HG02852 (cell line): Measurements from ENCODE around the gene FSTL4.

ENCODE experiments used
- ATAC-seq: cut with Tn5 transposase; IDR thresholded peaks from one replicate; pipeline ENCODE4 v1.9.1; 2021; ENCODE audit warnings: mild to moderate bottlenecking, moderate library complexity; ENCODE audit not compliant: unreplicated experiment

Gene FSTL4

DNA sequence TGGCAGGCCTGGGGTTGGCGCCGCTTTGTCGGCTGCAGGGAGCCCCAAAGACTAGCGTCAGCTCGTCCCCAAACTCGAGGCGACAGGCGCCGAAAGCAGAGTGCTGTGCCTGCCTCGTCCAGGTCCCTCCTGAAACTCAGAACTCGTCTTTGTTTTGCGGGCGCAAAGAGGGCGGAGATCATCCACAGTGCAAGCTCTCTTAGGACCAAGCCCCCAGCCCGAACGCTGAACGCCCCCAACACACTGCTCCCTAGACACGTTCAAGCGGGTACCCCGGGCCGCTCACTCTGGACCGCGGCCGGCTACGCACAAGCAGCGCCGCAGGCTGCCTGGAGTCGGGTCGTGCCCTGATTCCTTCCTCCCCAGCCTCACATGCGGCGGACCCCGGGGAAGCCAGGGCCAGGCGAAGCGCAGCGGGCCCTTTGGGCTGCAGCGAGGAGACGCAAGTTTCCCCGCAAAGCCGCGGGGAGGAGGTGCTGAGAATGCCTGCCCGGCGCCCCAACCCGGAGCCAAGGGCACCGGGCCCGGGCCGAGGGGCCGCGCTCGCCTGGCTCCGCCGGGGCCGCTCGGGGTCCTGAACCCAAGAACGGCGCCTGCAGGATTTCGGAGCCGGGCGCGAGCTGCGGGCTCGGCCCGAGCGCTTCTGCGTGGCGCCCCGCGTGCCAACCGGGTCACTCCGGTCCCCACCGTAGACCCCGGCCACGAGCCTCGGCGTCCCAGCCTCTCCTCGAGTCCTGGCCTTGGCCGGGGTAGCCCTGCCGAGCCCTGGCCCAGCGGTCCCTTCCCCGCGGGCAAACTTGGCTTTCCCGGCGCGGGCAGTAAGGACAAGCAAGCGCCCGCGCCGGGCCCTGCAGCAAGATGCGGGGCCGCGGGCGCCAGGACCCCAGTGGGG lies 738 bp downstream of the FSTL4 start:
- no peak for ATAC-seq

DNA sequence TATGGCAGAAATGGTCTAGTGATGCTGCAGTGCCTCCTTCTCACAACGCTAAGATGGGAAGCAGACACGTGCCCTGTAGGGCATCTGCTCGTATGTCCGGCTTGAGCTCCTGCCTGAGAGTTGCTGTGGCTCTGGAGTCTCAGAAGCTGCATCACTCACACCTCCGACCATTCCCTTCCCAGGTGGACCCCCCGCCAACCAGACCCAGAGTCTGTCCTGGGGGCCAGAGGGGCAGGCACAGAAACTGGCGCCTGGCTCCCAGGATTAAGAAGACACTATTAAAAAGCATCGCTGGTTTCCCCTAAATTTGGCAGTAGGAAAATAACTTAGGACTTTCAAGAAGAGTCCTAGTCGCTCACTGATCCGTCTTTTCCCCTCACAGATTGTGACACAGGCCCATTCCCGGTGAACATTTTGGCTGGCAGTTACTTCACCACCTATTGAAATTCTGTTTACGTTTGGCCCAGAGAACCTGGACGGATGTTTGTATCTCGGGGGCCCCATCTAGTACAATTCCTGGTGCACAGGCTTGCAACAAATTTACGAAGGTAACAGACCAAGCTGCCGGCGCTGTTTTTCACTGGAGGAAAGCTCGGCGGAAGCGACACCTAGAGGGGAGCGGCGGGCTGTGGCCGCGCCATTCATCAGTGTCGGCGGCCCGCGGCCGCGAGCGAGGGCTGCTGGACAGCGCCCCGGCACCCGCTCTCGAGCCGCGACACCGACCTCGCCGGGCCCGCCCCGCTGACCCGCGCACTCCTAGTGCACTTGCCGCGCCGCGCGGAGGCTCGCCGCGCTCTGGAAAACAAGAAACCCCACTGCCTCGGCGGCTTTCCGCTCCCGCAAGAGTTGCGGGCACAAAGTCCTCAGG lies 1.6 kb downstream of the FSTL4 start:
- ATAC-seq, result no peak

DNA sequence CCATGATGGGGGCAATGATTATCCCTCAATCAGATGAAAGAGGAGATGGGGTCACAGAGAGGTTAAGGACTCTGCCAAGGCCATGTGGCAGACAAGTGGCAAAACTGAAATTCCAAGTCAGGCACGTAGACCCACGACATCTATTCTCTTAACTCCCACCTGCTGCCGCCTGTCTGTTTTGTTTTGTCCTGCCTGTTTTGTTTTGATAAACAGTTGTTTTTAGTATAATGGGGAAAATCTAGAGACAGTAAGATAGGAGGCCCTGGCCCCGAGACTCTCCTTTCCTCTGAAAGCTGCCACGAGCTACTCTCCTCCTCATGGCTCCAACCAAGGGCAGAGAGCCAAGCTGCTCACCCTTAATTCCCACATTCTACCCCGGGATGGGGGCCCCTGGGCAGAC lies 4.9 kb downstream of the FSTL4 start:
- no peak for ATAC-seq

DNA sequence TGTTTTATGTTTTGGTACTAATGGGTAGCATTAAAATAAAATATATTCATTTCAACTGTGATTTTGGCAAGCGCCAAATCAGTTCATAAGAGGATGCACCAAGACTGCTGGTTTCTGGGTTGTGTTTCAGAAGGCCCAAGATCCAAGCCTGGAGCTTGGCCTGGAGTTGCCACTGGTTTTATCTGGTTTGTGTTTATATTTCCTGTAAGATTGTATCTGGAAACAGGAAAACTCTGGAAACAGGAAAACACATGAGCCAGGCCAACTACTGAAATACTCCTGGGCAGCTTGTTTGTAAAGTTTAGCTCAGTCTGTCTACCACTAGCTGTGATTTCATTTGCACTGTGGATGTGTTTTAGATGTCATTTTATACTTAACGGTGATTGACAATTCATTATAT lies 5.5 kb downstream of the FSTL4 start:
- no peak for ATAC-seq

DNA sequence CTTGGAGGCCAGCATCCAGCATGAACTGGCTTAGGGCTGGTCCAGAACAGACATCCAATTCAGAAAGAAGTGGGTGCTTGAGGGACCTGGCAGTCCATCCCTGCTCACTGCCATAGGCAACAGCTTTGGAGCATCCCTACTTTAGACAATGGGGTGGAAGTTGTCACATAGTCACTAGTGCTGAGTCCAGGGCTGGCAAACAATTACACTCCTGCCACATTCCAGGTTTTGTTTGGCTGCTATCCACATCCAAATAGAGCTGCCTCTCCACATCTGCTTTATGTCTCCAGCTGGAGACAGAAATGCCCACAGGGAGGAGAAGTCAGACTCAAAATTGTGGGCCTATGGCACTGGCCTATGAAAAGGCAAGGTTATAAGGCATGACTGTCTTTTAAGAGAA lies 7.0 kb downstream of the FSTL4 start:
- ATAC-seq, result no peak

DNA sequence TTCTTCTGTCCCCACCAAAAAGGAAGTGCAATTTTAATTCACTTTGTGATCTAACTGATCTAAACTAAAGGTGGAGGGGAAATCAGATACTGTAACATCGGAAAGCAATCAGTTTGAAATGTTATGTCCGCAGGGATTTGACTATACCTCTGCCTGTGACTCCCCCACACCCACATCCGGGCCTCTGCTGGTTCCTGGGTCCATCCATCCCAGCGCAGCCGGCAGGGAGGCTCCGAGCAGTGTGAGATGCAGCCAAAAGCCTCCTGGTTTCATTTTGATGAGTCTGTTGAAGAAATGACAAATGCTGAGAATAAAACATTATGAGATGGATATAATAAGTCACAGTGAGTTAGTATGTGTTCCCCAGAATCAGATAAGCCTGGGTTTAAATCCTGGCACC lies 8.6 kb downstream of the FSTL4 start:
- ATAC-seq, result no peak

DNA sequence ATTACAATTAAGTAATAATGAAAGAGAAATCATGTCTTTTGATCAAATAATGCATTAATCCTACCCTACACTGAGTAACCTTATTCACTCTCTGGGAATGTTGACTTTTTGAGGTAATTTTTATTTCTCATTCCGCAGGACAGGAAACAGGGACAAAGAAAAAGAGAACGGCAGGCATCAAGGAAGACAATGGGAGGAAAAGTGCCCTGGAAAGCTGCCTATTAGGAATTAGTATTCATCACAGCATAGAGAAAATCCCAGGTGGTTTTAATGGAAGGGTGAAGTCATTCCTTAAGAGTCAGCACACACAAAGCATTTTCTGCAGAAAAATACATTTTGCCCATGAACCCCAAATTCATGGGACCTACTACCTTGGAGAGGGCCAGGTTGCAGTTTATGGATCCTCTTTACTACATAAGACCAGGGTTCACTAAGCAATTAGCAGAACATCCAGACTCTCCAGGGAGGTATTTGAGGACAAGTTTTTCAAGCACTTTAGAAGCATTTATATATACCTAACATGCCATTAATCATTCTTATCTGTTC lies 9.4 kb downstream of the FSTL4 start:
- ATAC-seq, result no peak

DNA sequence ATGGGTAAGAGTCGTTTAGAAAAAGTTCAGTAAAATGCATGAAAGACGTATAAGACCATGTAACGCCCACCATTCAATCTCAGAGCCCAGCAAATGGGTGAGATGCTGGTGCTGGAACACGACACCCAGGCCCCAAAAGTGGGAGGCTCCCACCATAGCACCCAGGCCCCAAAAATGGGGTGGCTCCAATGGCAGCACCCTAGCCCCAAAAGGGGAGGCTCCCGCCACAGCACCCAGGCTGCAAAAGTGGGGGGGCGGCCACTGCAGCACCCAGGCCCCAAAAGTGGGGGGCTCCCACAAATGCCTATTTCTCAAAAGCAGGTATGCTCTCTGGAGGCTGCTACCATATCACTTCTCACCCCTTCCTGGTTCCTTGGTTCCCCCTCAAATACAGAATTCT lies 12.7 kb downstream of the FSTL4 start:
- ATAC-seq, result no peak

DNA sequence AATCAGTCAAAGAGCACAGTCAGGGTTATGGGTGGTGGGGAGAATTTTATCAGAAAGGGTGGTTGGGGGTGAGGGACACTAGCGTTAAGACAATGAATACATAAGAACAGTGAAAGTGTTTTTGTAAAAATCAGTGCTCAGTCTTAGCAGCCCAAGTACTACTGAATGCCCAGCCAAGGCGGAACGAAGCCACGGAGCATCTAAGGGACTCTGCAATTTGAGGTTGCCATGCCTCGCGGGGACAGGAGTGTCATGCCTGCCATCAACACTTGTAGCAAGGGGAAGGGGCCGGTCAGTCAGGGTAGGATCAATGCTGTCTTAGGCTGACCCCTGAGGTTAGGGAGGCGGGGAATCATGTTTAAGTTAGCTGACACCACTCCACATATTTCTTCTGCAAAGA lies 13.3 kb downstream of the FSTL4 start:
- ATAC-seq, result no peak

DNA sequence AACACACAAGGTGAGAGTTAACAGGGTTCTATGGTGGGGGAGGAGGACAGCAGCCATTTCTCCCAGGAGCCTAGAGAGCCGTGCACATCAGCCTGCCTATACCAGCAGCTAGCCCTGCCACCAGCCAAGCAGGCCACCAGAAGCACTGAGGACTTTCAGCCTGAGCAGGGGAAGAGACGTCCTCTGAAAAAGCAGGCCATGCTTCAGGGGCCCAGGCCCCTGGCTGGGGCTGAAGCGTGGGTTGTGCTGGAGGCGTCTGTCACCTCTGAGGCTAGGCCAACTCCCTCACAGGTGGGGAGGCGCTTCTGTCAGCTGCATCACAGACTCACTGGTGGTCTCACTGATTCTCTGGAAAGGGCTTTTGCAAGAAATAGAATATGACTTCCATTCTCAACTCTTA lies 16.3 kb downstream of the FSTL4 start:
- no peak for ATAC-seq

DNA sequence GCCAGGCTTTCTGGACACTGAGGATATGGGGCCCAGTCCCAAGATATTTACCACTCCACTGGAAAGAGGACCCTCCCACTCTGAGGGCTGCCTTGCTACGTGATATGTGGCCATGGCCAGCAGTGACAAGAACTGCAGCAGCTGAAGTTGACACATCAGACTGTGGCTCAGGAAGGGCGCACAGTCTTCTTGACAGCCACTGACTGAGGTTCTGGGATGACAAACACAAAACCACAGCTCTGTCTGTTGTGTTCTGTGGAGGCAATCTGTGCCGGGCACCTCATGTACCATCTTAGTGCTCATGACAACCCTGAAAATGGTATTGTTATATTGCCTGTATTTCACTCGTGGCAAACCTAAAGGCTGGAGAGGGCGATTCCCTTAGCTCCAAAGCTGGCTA lies 16.9 kb downstream of the FSTL4 start:
- ATAC-seq, result no peak

DNA sequence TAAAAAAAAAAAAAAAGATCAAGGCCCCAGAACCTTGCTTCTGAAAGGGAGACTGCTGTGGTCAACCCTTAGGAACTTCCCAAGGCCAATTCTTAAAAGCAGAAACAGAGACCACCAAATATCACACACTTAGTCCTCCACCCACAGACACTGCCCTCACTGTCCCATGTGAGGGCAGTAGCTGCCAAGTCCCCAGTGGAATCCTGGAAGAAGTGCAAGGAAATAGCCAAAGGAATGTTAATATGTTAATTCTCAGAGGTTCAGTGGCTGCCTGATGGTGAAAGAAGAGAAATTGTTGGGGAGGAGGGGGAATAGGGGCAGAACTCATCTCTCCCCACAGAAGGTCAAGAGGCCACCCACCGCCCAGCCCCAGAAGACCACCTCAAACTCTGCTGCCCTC lies 23.1 kb downstream of the FSTL4 start:
- ATAC-seq, result no peak

DNA sequence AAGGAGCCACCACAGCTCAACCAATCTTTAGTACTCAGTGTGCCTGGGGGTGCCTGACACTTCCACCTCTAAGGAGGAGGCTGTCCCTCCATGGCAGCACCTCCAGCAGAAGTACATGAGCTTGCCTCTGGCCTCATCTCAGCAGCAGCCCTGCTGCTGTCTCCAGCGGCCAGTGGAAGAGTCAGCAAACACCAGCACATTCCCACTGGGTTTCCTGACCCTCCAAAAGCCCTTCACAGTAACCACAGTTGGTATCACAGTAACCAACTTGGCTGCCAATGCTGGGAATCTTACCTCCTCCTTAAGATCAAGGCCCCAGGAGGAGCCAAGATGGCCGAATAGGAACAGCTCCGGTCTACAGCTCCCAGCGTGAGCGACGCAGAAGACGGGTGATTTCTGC lies 29.4 kb downstream of the FSTL4 start:
- ATAC-seq, result no peak

DNA sequence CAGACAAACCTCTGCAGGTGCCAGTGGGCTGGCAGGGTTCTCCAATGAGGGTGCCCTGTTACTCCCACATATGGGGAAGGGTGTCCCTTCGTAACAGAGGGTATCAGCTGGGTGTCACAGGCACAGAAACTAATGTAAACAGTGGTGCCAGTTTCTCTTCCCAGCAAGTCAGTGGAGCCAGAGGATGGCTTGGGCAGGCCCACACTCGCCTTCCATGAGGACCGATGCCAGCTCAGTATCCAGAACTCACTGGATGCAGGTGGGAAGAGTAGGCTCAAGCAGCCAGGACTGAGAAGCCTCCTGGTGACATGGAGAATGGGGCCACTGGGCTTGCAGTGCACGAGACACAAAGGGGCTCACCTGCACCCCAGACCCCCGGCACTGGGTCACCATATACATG lies 30.4 kb downstream of the FSTL4 start:
- ATAC-seq, result no peak

DNA sequence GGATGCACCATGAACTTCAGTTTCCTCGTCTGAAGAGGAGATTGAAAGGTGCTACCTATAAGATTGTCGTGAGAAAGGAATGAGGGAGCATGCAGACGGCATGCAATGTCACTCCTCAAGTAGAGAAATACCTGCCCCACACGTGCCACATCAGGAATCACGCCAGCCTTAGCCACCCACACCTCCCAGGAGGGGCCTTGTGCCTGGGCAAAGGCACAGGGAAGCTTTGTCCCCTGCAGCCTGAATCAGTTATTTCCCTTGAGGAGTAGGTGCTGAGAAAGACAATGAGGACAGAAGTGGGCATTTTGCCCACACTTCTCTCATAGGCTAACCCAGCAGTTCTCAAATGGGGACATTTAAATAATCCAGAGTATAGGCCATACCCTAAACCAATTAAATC lies 31.0 kb downstream of the FSTL4 start:
- ATAC-seq, result no peak

DNA sequence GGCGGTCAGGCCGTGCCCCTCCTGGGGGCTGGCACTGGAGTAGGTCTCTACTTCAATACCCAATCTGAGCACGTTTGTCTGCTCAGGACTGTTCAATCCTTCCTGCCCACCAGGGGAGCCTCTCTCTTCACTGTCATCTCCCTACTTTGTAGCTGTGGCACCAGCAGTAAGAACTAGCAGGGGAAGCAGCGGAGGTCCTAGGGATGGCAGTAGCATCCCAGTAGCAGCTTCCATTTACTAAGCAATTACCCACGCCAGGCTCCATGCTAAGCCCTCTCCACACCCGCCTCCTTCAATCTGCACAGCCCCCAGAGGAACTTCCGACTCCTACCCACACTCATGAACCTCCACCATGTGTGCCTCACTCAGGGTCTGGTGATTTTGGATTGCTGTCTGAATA lies 31.7 kb downstream of the FSTL4 start:
- ATAC-seq, result no peak

DNA sequence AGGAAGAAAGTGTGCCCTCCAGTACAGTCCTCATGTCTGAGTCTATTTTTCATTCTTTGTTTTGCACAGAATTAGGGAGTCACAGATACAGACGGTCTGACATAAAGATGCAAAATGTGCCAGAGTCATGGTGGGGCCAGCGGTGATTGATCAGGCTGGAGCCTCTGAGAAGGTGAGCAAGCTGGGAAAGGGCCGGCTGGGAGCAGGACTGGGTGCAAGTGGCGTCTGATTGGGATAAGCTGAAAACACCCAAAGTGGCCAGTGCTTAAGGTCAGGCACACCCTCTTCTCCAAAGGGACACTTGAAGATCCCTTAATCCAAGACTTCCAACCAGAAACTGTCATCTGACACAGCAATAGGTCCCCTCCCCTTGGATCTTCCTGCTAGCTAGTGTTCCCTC lies 32.6 kb downstream of the FSTL4 start:
- no peak for ATAC-seq

DNA sequence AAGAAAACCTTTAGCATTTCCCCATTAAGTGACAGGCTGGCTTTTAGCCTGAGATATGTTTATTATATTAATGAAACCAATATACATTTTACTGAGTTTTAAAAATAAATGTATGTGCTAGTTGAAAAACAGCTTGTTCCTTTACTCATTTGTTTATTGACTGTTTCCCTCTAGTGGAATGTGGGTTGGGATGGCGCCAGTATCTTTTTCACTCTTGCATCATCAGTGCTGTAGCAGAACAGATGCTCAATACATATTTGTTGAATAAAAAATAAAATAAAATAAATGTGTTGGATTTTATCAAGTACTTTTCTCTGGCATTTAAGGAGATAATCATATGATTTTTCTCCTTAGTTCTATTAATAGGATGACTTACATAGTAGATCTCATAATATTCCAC lies 43.0 kb downstream of the FSTL4 start:
- ATAC-seq, result no peak

DNA sequence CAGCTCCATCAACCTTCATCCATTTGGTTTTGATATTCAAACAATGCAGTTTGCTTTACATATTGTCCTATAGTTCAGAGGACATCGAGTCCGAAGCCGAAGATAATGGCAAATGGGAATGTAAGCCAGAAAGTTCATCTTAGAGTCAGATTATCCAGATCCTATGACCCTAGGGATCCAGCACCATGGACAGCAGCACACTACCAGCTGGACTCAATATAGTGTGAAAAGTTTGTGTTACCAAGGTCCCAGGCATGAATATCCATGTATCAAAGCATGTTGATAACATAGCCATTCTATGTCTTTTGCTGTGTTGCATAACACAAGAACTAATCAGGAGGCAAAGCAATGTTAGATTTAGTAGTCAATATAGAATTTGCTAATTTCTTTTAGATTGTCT lies 46.3 kb downstream of the FSTL4 start:
- ATAC-seq, result no peak

DNA sequence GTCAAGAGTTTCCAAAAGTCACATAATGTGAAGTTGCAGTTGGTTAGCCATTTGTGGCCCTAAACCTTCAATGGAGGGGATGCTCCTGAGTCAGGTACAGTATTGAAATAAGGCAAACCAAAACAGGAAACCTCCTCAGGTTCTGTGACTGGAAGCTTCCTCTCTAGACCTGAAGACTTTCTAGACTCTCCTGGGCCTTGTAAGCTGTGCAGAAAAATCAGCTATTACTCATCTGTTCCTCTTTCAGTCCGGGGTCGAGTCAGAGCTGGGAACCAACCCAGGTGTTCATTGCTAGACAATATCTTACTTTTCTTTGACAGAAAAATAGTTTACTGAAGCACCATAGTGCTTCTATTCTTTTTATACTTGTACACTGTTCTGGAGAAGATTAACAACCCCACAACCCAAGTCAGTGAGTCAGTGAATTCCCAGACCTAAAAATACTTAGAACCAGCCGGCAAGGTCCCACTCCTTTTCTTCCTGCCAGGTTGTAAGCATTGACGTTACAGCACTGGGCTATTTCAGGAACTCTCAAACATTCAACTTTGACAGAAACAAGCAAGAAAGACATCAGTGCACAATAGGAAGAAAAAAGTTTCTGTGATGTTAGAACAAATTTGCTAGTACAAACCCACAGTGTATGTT lies 47.3 kb downstream of the FSTL4 start:
- ATAC-seq, result no peak

DNA sequence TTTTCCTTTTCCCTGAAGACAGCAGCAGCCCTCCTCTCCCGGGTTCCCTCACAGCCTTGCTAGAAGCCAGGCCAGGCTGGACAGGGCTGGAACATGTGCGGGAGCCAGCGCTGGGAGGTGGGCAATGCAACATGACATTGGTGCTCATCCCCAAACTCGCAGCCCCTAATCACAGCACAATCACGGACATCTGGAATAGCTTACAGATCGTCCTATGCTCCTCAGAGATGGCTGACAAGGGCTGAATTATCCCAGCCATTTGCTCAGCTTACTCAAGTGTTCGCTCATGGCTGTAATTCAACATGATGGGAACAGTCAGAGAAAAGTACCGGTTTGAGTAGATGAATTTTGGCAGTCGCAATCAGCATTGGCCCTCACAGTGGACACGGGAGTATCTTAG lies 49.8 kb downstream of the FSTL4 start:
- no peak for ATAC-seq
